IMR-90 (cell line): ENCODE data around the gene HADHA. TPM values are rescaled to one million over a fixed set of nuclear protein-coding genes. Genes with fewer than 3 reads are reported as not detected.
A peak's percentile ranks its signal among the peaks of the same experiment; 100 is the strongest.

Source experiments
- ATAC-seq: fragments of 200-7000 bp; cut with Tn5 transposase; 2 replicates; pipeline ENCODE4 v1.9.1; 2020; ENCODE audit warnings: low read depth, mild to moderate bottlenecking, moderate library complexity
- BruUV-seq: library from RNA; stranded (reverse); fragments of 400-500 nt; replicated peaks from 2 replicates; lab custom pipeline; 2021; lab: Mats Ljungman, UMichigan
- CTCF ChIA-PET: fragments of 300-600 bp; formaldehyde crosslinking; extraction: SDS; loops from one replicate; lab custom pipeline; 2021; ENCODE audit warnings: antibody characterized with exemption; lab: Yijun Ruan, JAX
- POLR2A ChIA-PET: fragments of 300-600 bp; sonication (Branson Sonifier 250); formaldehyde crosslinking; loops from one replicate; lab custom pipeline; 2022; ENCODE audit warnings: antibody characterized with exemption; ENCODE audit not compliant: unreplicated experiment; lab: Charles Lee
- DNase-seq: peaks from one replicate; pipeline ENCODE4 v3.0.0; 2013
- H2AFZ ChIP-seq: replicated peaks from 2 replicates; pipeline ENCODE3; 2013; ENCODE audit warnings: low read length, mild to moderate bottlenecking; ENCODE audit not compliant: poor library complexity
- H2AK5ac ChIP-seq: 2 replicates; pipeline ENCODE4 v1.6.1; 2013; ENCODE audit warnings: low read depth, low read length, inconsistent platforms
- H2AK9ac ChIP-seq: replicated peaks from 2 replicates; pipeline ENCODE3; 2013; ENCODE audit warnings: mild to moderate bottlenecking, low read depth, low read length, moderate library complexity; ENCODE audit not compliant: poor library complexity
- H2BK120ac ChIP-seq: 2 replicates; pipeline ENCODE4 v1.6.1; 2013; ENCODE audit warnings: low read depth, low read length, inconsistent platforms
- H2BK15ac ChIP-seq: 3 replicates; pipeline ENCODE4 v1.6.1; 2013; ENCODE audit warnings: low read depth, low read length, inconsistent platforms
- H2BK20ac ChIP-seq: 2 replicates; pipeline ENCODE4 v1.6.1; 2013; ENCODE audit warnings: low read depth, mild to moderate bottlenecking, inconsistent platforms, low read length, moderate library complexity
- H2BK5ac ChIP-seq: 2 replicates; pipeline ENCODE4 v1.6.1; 2013; ENCODE audit warnings: mild to moderate bottlenecking, low read depth, low read length, inconsistent platforms; ENCODE audit not compliant: poor library complexity, severe bottlenecking
- H3K14ac ChIP-seq: replicated peaks from 2 replicates; pipeline ENCODE4 v1.6.1; 2013; ENCODE audit warnings: low read depth, low read length, inconsistent platforms
- H3K18ac ChIP-seq: 2 replicates; pipeline ENCODE4 v1.6.1; 2013; ENCODE audit warnings: low read depth, low read length, control low read depth
- H3K23ac ChIP-seq: 2 replicates; pipeline ENCODE4 v1.6.1; 2013; ENCODE audit warnings: low read depth, low read length, inconsistent platforms
- H3K27ac ChIP-seq: 2 replicates; pipeline ENCODE4 v1.5.1; 2013; ENCODE audit warnings: mild to moderate bottlenecking, control low read depth, low read length; ENCODE audit not compliant: insufficient read depth
- H3K27me3 ChIP-seq: 2 replicates; pipeline ENCODE4 v1.6.1; 2013; ENCODE audit warnings: low read length; ENCODE audit not compliant: control insufficient read depth, insufficient read depth
- H3K36me3 ChIP-seq: 2 replicates; pipeline ENCODE4 v1.6.1; 2013; ENCODE audit warnings: low read length, mixed read lengths; ENCODE audit not compliant: control insufficient read depth, insufficient read depth
- H3K4ac ChIP-seq: 2 replicates; pipeline ENCODE4 v1.6.1; 2013; ENCODE audit warnings: low read depth, low read length, inconsistent platforms
- H3K4me1 ChIP-seq: 2 replicates; pipeline ENCODE4 v1.6.1; 2013; ENCODE audit warnings: low read length, mixed read lengths; ENCODE audit not compliant: control insufficient read depth, insufficient read depth
- H3K4me2 ChIP-seq: 2 replicates; pipeline ENCODE4 v1.6.1; 2013; ENCODE audit warnings: low read depth, mild to moderate bottlenecking, control low read depth, low read length, moderate library complexity
- H3K4me3 ChIP-seq: 2 replicates; pipeline ENCODE4 v1.5.1; 2013; ENCODE audit warnings: low read depth, mild to moderate bottlenecking, control low read depth, low read length, moderate library complexity; ENCODE audit not compliant: insufficient read depth
- H3K56ac ChIP-seq: 2 replicates; pipeline ENCODE4 v1.6.1; 2013; ENCODE audit warnings: low read length, inconsistent platforms; ENCODE audit not compliant: insufficient read depth; ENCODE audit errors: extremely low read depth
- H3K79me1 ChIP-seq, 2 experiments: 2 replicates each; pipeline ENCODE4 v1.6.1; 2013; ENCODE audit warnings: low read length in 2 of 2, inconsistent platforms in 1 of 2, low read depth in 1 of 2
- H3K9ac ChIP-seq: 2 replicates; pipeline ENCODE4 v1.6.1; 2013; ENCODE audit warnings: low read depth, low read length, control low read depth
- H3K9me1 ChIP-seq: 2 replicates; pipeline ENCODE4 v1.6.1; 2013; ENCODE audit warnings: low read length, inconsistent platforms; ENCODE audit not compliant: insufficient read depth
- H3K9me3 ChIP-seq: 2 replicates; pipeline ENCODE4 v1.6.1; 2013; ENCODE audit warnings: low read length; ENCODE audit not compliant: control insufficient read depth, insufficient read depth
- H4K20me1 ChIP-seq: 2 replicates; pipeline ENCODE4 v1.6.1; 2013; ENCODE audit warnings: low read length, inconsistent platforms; ENCODE audit not compliant: insufficient read depth
- H4K5ac ChIP-seq: 2 replicates; pipeline ENCODE4 v1.6.1; 2013; ENCODE audit warnings: mild to moderate bottlenecking, low read depth, low read length, control low read depth
- H4K8ac ChIP-seq, 2 experiments: 2 replicates each; pipeline ENCODE4 v1.6.1; 2013; ENCODE audit warnings: low read depth in 2 of 2, low read length in 2 of 2, control low read depth in 1 of 2, inconsistent platforms in 1 of 2
- H4K91ac ChIP-seq: 2 replicates; pipeline ENCODE4 v1.6.1; 2013; ENCODE audit warnings: low read depth, low read length, inconsistent platforms; ENCODE audit not compliant: insufficient read depth
- RCOR1 ChIP-seq: IDR thresholded peaks from 2 replicates; pipeline ENCODE4 v1.6.1; 2012; ENCODE audit warnings: mild to moderate bottlenecking, low read length, improper control_type of control experiment; ENCODE audit not compliant: insufficient replicate concordance
- WGBS, 2 experiments: methylation state at CpG; one replicate each; pipeline versions ENCODE4 v1.1.5 to v1.1.7; 2013; ENCODE audit warnings: missing lambda C conversion rate in 2 of 2; ENCODE audit not compliant: insufficient read length in 1 of 2; ENCODE audit errors: extremely low coverage in 2 of 2; 5-methylcytosine and 5-hydroxymethylcytosine counted together
- dilution Hi-C: fragments of 300-500 bp; cut with HindIII; formaldehyde crosslinking; loops from one replicate; pipeline ENCODE4 v1.14.3; 2018; ENCODE audit warnings: low sequenced_read_pairs; ENCODE audit not compliant: unreplicated experiment
- in situ Hi-C: fragments of 300-500 bp; cut with MboI; formaldehyde crosslinking; loops from 3 replicates; pipeline ENCODE4 v1.14.3; 2019; ENCODE audit warnings: low sequenced_read_pairs, inconsistent platforms, mixed read lengths
- intact Hi-C: fragments of 100-400 bp; cut with micrococcal nuclease; formaldehyde crosslinking; loops from 2 replicates; pipeline ENCODE4 v1.10.0; 2022
- polyA plus RNA-seq, 3 experiments: library from polyadenylated mRNA; depleted of rRNA; stranded (reverse); fragments of >200 nt; gene quantifications; 2 replicates each; pipeline ENCODE4 v1.2.3, GENCODE V29; 2012; ENCODE audit warnings: low replicate concordance in 1 of 3
- total RNA-seq: library from RNA; depleted of rRNA; stranded (reverse); fragments of >200 nt; gene quantifications from 2 replicates; pipeline ENCODE4 v1.2.3, GENCODE V29; 2012

Gene HADHA
- total and polyA plus RNA-seq, 2 of the 4 experiments (the other 2 are of a cell fraction): 52.7 to 111 TPM

DNA sequence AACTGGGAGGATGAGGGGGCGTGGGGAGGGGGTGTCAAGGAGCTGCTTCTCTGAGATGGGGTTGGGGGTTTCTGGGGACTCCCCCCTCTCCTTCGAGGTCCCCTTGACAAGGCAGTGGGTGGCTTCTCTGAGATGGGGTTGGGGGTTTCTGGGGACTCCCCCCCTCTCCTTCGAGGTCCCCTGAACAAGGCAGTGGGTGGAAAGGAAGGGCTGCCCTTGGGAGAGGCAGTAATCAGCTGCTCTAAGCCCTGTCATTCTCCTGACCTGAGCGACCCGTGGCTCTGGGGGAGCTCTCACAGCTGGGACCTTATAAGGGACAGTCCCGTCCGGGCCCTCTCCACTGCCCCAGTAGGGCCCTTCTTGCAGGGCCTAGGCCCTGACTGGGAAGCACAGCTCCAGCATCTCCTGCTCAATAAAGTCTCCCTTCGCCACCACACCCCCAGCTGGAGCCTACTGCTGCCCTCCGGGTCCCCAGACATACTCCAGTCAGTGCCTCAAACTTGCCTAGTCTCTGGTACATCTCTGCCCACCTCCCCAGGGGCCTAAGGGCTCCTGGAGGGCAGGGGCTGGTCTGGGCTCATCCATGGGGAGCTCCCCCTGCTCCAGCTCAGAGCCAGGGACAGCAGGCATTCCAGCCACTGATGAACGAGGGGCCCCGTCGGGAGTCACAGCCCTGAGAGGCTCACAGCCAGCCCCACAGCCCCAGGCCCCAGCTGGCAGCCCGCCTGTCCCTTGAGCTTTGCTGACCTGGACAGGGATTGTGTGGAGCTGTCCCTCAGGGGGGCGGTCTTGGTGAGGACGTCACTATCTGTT is 68.8 kb downstream of the HADHA start:
- dilution Hi-C loops: no loop called here
- H3K9me3 ChIP-seq: no peaks in the 10 kb centered on the region; the same call in 1 of the 2 replicates
- H3K4me3 ChIP-seq: no peak overlapping the region
- no peak overlapping the region for H3K56ac ChIP-seq
- no peaks in the 10 kb centered on the region for H3K36me3 ChIP-seq
- no peaks in the 10 kb centered on the region for H3K79me1 ChIP-seq
- no peak overlapping the region for H4K91ac ChIP-seq
- H4K5ac ChIP-seq: no peak overlapping the region
- H2BK20ac ChIP-seq: no peak overlapping the region
- no peak overlapping the region for H3K9ac ChIP-seq
- H4K20me1 ChIP-seq: no peaks in the 10 kb centered on the region
- H3K23ac ChIP-seq: no peak overlapping the region
- no peak overlapping the region for H3K18ac ChIP-seq
- no peak overlapping the region for H3K27ac ChIP-seq
- no peak overlapping the region for H4K8ac ChIP-seq
- intact Hi-C loops: no loop called here
- no peaks in the 10 kb centered on the region for H3K4me1 ChIP-seq
- 32% methylated on average over 7 of the region's 15 CpGs; no CpG with 5 or more reads in 1 of the 2 experiments for WGBS, 2 experiments
- H3K4me2 ChIP-seq: no peak overlapping the region
- no peak overlapping the region for H2BK5ac ChIP-seq
- no peak overlapping the region for H2BK120ac ChIP-seq
- no peaks in the 10 kb centered on the region for H3K9me1 ChIP-seq
- DNase-seq (no peak), ATAC-seq (no peak)
- H2AK5ac ChIP-seq: no peak overlapping the region
- POLR2A ChIA-PET: no interaction called here
- no TSS peak for BruUV-seq
- CTCF ChIA-PET: no interaction called here
- peak overlapping the region; percentile 21 for H2AFZ ChIP-seq
- H2AK9ac ChIP-seq: no peak overlapping the region
- peaks cover 53% of the 10 kb centered on the region for H3K27me3 ChIP-seq
- TF ChIP-seq RCOR1: no peak
- no peak overlapping the region for H3K14ac ChIP-seq
- no peak overlapping the region for H3K4ac ChIP-seq
- no peak overlapping the region for H2BK15ac ChIP-seq
- in situ Hi-C loops: no loop called here
